ENCODE results near the gene GRM8.

GRCh38 chr7:126535176-126535575 lies 717.6 kb downstream of the GRM8 start:
- TF ChIP-seq CTCF (IDR thresholded peaks at IDR 0.05; ENCODE audit: low read length) (no peak), EZH2 (IDR thresholded peaks at IDR 0.05; ENCODE audit: borderline replicate concordance, low read length) (no peak)
